Fibroblast of gingiva (primary cell): ENCODE measurements around the gene RIN3.
"Not testable (repeated sequence)": the region's sequence is repeated elsewhere in the genome, so short reads cannot be mapped to it uniquely, and the experiment has no call there.

Experiments
- DNase-seq: peaks from one replicate; pipeline ENCODE4 v3.0.0-alpha.2; 2011; ENCODE audit warnings: low read depth

The RIN3 gene

GRCh38 chr14:92665661-92666110, 152.1 kb downstream of the RIN3 start:
- no peak for DNase-seq

GRCh38 chr14:92666251-92666650, 152.7 kb downstream of the RIN3 start:
- no peak for DNase-seq

- DNase-seq, result no peak
Measured at GRCh38 chr14:92668276-92668973, 154.8 kb downstream of the RIN3 start.

- DNase-seq, result peak; percentile 94
Measured at GRCh38 chr14:92670160-92670559, 156.6 kb downstream of the RIN3 start.

GRCh38 chr14:92670643-92671366, 157.2 kb downstream of the RIN3 start:
- DNase-seq, result no peak

GRCh38 chr14:92673601-92674150, 160.1 kb downstream of the RIN3 start:
- no peak for DNase-seq

GRCh38 chr14:92675421-92675820, 161.8 kb downstream of the RIN3 start:
- no peak for DNase-seq

GRCh38 chr14:92675976-92676375, 162.4 kb downstream of the RIN3 start:
- no peak for DNase-seq

GRCh38 chr14:92676403-92677086, 163.0 kb downstream of the RIN3 start:
- no peak for DNase-seq

- no peak for DNase-seq
Measured at GRCh38 chr14:92677087-92677668, 163.6 kb downstream of the RIN3 start.

GRCh38 chr14:92677955-92678354, 164.4 kb downstream of the RIN3 start:
- no peak for DNase-seq

- DNase-seq, result no peak
Measured at GRCh38 chr14:92678766-92679165, 165.2 kb downstream of the RIN3 start.

GRCh38 chr14:92679246-92679645, 165.7 kb downstream of the RIN3 start:
- no peak for DNase-seq

GRCh38 chr14:92680330-92680729, 166.7 kb downstream of the RIN3 start:
- DNase-seq, result not testable (repeated sequence)

- peak; percentile 64 for DNase-seq
Measured at GRCh38 chr14:92680781-92681650, 167.4 kb downstream of the RIN3 start.

- DNase-seq, result no peak
Measured at GRCh38 chr14:92683041-92683440, 169.5 kb downstream of the RIN3 start.

- DNase-seq, result no peak
Measured at GRCh38 chr14:92684801-92685560, 171.4 kb downstream of the RIN3 start.

- DNase-seq, result no peak
Measured at GRCh38 chr14:92685784-92686355, 172.3 kb downstream of the RIN3 start.

- DNase-seq, result no peak
Measured at GRCh38 chr14:92686411-92686899, 172.9 kb downstream of the RIN3 start.

GRCh38 chr14:92686900-92687427, 173.4 kb downstream of the RIN3 start:
- DNase-seq, result peak; percentile 43
